Heart right ventricle (tissue), 16 donors: ENCODE results near the gene TRIM56. TPM values are rescaled to one million over a fixed set of nuclear protein-coding genes. Genes with fewer than 3 reads are reported as not detected.
"Not testable (repeated sequence)": the region's sequence is repeated elsewhere in the genome, so short reads cannot be mapped to it uniquely, and the experiment has no call there.

Experiments
- ATAC-seq, 8 donors: fragments of 200-7000 bp; cut with Tn5 transposase; one replicate each; pipeline ENCODE4 v1.9.1; 2020; ENCODE audit warnings: mild to moderate bottlenecking in 8 of 8, moderate library complexity in 8 of 8, moderate number of reproducible peaks in 1 of 8
- DNase-seq, 2 donors: peaks; one replicate each; pipeline ENCODE4 v3.0.0-alpha.2; 2020
- H3K27ac ChIP-seq, 10 donors: fragments of 200-600 bp; sonication (generic) in 2 of 10; one replicate each; pipeline versions ENCODE4 v1.5.0 to v1.8.0; 2020 to 2022; ENCODE audit warnings: mild to moderate bottlenecking in 3 of 10
- H3K27me3 ChIP-seq, 7 donors: fragments of 200-600 bp; one replicate each; pipeline ENCODE4 v1.8.0; 2021 to 2022; ENCODE audit warnings: mild to moderate bottlenecking in 2 of 7
- H3K36me3 ChIP-seq, 9 donors: fragments of 200-600 bp; sonication (generic) in 1 of 9; one replicate each; pipeline versions ENCODE4 v1.5.0 to v1.8.0; 2020 to 2022; ENCODE audit warnings: mild to moderate bottlenecking in 2 of 9
- H3K4me1 ChIP-seq, 9 donors: fragments of 200-600 bp; sonication (generic) in 1 of 9; one replicate each; pipeline versions ENCODE4 v1.5.0 to v1.8.0; 2020 to 2022; ENCODE audit warnings: mild to moderate bottlenecking in 4 of 9
- H3K4me3 ChIP-seq, 10 donors: fragments of 200-600 bp; sonication (generic) in 2 of 10; one replicate each; pipeline versions ENCODE4 v1.5.0 to v1.8.0; 2020 to 2022; ENCODE audit warnings: mild to moderate bottlenecking in 7 of 10, moderate library complexity in 2 of 10
- H3K9me3 ChIP-seq, 11 donors: fragments of 200-600 bp in 10 of 11; sonication (generic) in 2 of 11; one replicate each; pipeline versions ENCODE4 v1.5.0 to v1.8.0; 2013 to 2022; ENCODE audit warnings: mild to moderate bottlenecking in 2 of 11, control low read depth in 1 of 11, moderate library complexity in 1 of 11
- WGBS, 2 donors: extraction: QIAGEN DNeasy Blood & Tissue Kit; methylation state at CpG; one replicate each; pipeline ENCODE4 v1.1.7; 2013; ENCODE audit warnings: inconsistent platforms in 1 of 2; 5-methylcytosine and 5-hydroxymethylcytosine counted together
- intact Hi-C, 10 donors: fragments of 100-400 bp; cut with DNase I; formaldehyde crosslinking; loops; one replicate each; pipeline versions ENCODE4 v1.11.1 to v1.14.2; 2022
- polyA plus RNA-seq, 2 donors: library from polyadenylated mRNA; stranded (reverse); fragments of 200-250 nt; gene quantifications; one replicate each; pipeline ENCODE4 v1.2.3, GENCODE V29; 2013
- total RNA-seq, 10 donors: library from RNA; stranded (reverse); fragmentation: NEBNext Ultra II Directional in 3 of 10; extraction: Animal tissue kit (Norgen Biotek cat#: 25700) in 3 of 10; gene quantifications; one replicate each; pipeline versions ENCODE4 v1.2.1 to v1.2.4, GENCODE V29; 2021 to 2023
- TF ChIP-seq, protein P1 (sequence below), 9 donors: fragments of 200-600 bp; sonication (generic) in 2 of 9; IDR thresholded peaks; one replicate each; pipeline versions ENCODE4 v1.5.0 to v1.8.0; 2021 to 2022; ENCODE audit warnings: antibody characterized with exemption in 9 of 9, mild to moderate bottlenecking in 5 of 9, moderate library complexity in 1 of 9
- donor health status: Arrhythmogenic right ventricular cardiomyopathy.
- donor health status: ischemic (EF 13 %, LVEDD 7.1; RV severe dilation, severe dysfunction).
- donor health status: healthy with polysubstance abuse.
- donor health status: DM: no; HTN: yes; CAD: no.
- donor health status: DM: no; HTN: no; CAD: no.
- donor health status: ischemic (EF 25% LVEDD 6.9; RV normal size, moderate dysfunction).
- donor health status: ischemic (EF 25% LVEDD 5.7; RV mildly dilated, moderate dysfunction).
- donor health status: healthy.
- donor health status: DM: yes; HTN: yes; CAD: no.
- donor health status: Ischemic cardiomyopathy.
- donor health status: ischemic (EF 35%, LVEDD 5.7; RV mildly dilated, moderate dysfunction).
- donor health status: nonischemic (EF 11% LVEDD 7.7; RV severe dilation, severe dysfunction).
- donor health status: DM: yes; HTN: yes; CAD: no.
- donor health status: PGD.
- donor health status: ischemic (EF 29% LVEDD 5.4; RV normal size, mild dysfunction).
- donor health status: nonischemic (EF 23%, LVEDD 6.1; RV moderate dilation, normal function).

TRIM56 gene
- total and polyA plus RNA-seq, 12 donors, result 5.8 to 28.4 (median 15.5) TPM

DNA sequence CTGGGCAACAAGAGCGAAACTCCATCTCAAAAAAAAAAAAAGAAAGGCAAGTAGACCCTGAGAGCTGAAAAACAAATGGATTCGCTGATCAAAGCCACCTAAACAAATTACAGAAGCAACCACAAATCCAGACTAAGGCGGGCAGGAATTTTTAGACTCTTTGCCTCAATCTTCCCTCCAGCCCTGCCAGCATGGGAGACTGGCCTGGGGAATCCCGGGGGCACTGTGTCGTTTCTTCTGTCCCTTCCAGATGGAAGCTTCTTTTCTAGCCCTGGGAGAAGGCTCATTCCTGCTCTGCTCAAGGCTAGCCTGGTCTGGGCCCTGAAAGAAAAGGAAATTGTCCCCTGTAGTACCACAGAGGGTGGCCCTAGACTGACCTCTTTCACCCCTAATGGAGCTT, 26.0 kb downstream of the TRIM56 start:
- H3K27ac ChIP-seq, result peak overlapping the region in 9 of 10 donors; percentile 26 to 84 (median 76)
- TF ChIP-seq, protein P1, sequence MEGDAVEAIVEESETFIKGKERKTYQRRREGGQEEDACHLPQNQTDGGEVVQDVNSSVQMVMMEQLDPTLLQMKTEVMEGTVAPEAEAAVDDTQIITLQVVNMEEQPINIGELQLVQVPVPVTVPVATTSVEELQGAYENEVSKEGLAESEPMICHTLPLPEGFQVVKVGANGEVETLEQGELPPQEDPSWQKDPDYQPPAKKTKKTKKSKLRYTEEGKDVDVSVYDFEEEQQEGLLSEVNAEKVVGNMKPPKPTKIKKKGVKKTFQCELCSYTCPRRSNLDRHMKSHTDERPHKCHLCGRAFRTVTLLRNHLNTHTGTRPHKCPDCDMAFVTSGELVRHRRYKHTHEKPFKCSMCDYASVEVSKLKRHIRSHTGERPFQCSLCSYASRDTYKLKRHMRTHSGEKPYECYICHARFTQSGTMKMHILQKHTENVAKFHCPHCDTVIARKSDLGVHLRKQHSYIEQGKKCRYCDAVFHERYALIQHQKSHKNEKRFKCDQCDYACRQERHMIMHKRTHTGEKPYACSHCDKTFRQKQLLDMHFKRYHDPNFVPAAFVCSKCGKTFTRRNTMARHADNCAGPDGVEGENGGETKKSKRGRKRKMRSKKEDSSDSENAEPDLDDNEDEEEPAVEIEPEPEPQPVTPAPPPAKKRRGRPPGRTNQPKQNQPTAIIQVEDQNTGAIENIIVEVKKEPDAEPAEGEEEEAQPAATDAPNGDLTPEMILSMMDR (IDR thresholded peaks at IDR 0.05), result no peak
- WGBS, 2 donors, result 91 to 93% methylated on average over 5 of the region's 5 CpGs

DNA sequence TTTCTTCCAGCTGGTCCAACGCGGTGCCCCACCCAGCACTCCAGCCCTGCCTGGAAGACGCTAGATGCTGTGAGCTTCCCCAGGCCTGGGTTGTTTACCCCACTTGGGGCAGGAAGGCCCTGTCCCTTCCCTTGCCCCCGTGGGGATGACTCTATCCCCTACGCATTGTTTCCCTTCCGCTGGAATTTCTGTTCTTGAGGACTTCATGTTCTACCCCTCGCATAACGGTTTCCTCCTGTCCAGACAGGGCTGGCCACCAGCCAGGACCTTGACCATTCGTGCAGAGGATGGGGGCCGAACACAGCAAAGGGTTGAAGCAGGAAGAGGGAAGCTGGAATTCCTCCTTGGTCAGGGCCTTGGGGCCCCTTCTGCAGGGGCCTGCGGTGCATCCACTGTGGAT, 27.0 kb downstream of the TRIM56 start:
- H3K9me3 ChIP-seq, result no peaks in the 10 kb centered on the region
- ATAC-seq, result peak; percentile 25 to 91 (median 75)
- peaks cover 3 to 44% (median 34%) of the 10 kb centered on the region in 9 donors for H3K4me1 ChIP-seq
- peak overlapping the region; percentile 62 to 84 (median 76) for H3K27ac ChIP-seq
- intact Hi-C loops, result no loop called here
- WGBS, 2 donors, result 36 to 57% methylated on average over 11 of the region's 11 CpGs
- H3K36me3 ChIP-seq, result no peaks in the 10 kb centered on the region
- H3K27me3 ChIP-seq, result no peaks in the 10 kb centered on the region
- TF ChIP-seq, protein P1 (IDR thresholded peaks at IDR 0.05), result no peak
- DNase-seq, result peak; percentile 46 to 85
- no peak overlapping the region for H3K4me3 ChIP-seq

More for the DNA sequence above, 26.0 kb downstream of the TRIM56 start:
- H3K4me1 ChIP-seq, result peaks cover 3 to 39% (median 33%) of the 10 kb centered on the region in 9 donors
- no peaks in the 10 kb centered on the region for H3K27me3 ChIP-seq
- DNase-seq, result no peak
- H3K36me3 ChIP-seq, result no peaks in the 10 kb centered on the region
- H3K9me3 ChIP-seq, result no peaks in the 10 kb centered on the region
- no peak for ATAC-seq
- no peak overlapping the region for H3K4me3 ChIP-seq
- intact Hi-C loops, result no loop called here

DNA sequence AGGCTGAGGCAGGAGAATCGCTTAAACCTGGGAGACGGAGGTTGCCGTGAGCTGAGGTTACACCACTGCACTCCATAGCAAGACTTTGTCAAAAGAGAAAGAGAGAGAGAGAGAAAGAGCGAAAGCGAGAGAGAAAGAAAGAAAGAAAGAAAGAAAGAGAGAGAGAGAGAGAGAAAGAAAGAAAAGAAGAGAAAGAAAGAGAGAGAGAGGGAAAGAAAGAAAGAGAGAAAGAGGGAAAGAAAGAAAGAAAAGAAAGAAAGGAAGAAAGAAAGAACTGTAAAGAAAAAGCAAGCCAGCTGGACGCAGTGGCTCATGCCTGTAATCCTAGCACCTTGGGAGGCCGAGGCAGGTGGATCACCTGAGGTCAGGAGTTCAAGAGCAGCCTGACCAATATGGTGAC, 27.9 kb downstream of the TRIM56 start:
- H3K27ac ChIP-seq, result peak overlapping the region in 7 of 10 donors; percentile 62 to 84 (median 78)
- DNase-seq, H3K27me3 ChIP-seq, H3K36me3 ChIP-seq, intact Hi-C loops, ATAC-seq, H3K9me3 ChIP-seq, H3K4me3 ChIP-seq: not testable (repeated sequence)
- H3K4me1 ChIP-seq, result peaks cover 3 to 47% (median 37%) of the 10 kb centered on the region in 9 donors
- WGBS, 2 donors, result 99% methylated on average over 7 of the region's 7 CpGs

DNA sequence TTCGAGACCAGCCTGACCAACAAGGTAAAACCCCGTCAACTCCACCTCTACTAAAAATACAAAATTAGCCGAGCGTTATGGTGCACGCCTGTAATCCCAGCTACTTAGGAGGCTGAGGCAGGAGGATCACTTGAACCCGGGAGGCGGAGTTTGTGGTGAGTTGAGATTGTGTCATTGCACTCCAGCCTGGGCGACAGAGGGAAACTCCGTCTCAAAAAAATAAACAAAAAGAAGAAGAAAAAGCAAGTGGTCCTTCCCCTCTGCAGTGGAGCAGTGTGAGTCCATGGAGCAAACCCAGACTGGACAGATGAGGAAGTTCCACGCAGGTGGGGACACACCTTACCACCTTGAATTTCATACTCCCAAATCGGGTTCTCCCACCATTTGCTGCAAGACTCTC, 28.6 kb downstream of the TRIM56 start:
- DNase-seq (no peak), ATAC-seq (no peak)
- no peaks in the 10 kb centered on the region for H3K36me3 ChIP-seq
- H3K4me3 ChIP-seq, result no peak overlapping the region
- H3K9me3 ChIP-seq, result no peaks in the 10 kb centered on the region
- H3K27me3 ChIP-seq, result no peaks in the 10 kb centered on the region
- intact Hi-C loops, result no loop called here
- peak overlapping the region in 1 of 10 donors; percentile 40 for H3K27ac ChIP-seq
- TF ChIP-seq, protein P1 (IDR thresholded peaks at IDR 0.05), result no peak
- H3K4me1 ChIP-seq, result peaks cover 3 to 42% (median 31%) of the 10 kb centered on the region in 9 donors
- WGBS, 2 donors, result 92 to 94% methylated on average over 11 of the region's 11 CpGs

DNA sequence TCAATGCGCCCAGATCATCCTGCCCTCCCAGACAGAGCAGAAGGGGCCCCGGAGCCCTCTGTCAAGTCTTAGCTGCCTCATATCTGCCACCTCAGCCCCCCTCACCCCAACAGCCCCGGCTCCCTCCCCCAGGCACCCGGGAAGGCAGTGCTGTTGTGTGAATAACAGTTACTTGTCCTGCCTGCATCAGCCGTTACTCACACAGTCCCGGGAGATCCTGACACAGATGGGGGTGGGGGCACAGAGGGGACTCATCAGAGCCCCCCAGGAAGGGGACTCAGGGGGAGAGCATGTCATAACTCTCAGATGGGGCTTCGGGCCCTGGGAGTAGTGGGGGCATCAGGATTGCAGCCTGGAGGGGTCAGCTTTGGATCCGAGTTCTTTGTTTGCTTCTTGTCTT, 29.2 kb downstream of the TRIM56 start:
- ATAC-seq (no peak), DNase-seq (no peak)
- H3K27ac ChIP-seq, result peak overlapping the region in 1 of 10 donors; percentile 40
- intact Hi-C loops, result no loop called here
- TF ChIP-seq, protein P1 (IDR thresholded peaks at IDR 0.05), result no peak
- no peaks in the 10 kb centered on the region for H3K36me3 ChIP-seq
- H3K4me1 ChIP-seq, result peaks cover 3 to 36% (median 28%) of the 10 kb centered on the region in 9 donors
- H3K4me3 ChIP-seq, result no peak overlapping the region
- WGBS, 2 donors, result 58 to 62% methylated on average over 8 of the region's 8 CpGs
- no peaks in the 10 kb centered on the region for H3K27me3 ChIP-seq
- H3K9me3 ChIP-seq, result no peaks in the 10 kb centered on the region
